GM12878 (cell line): ENCODE measurements around the gene TRIM39. TPM values are rescaled to one million over a fixed set of nuclear protein-coding genes. Genes with fewer than 3 reads are reported as not detected.

Source experiments
- ATAC-seq: fragments of 200-7000 bp; cut with Tn5 transposase; 3 replicates; pipeline ENCODE4 v1.9.1; 2020; ENCODE audit warnings: mild to moderate bottlenecking, moderate library complexity
- BruUV-seq: library from RNA; stranded (reverse); fragments of 400-500 nt; replicated peaks from 2 replicates; lab custom pipeline; 2021; lab: Mats Ljungman, UMichigan
- CTCF ChIA-PET: fragments of 300-600 bp; sonication (Branson Sonifier 250); formaldehyde crosslinking; extraction: SDS; loops from one replicate; lab custom pipeline; 2021; ENCODE audit warnings: inconsistent platforms; lab: Yijun Ruan, JAX
- POLR2A ChIA-PET: fragments of 350-600 bp; formaldehyde crosslinking; extraction: SDS; loops from one replicate; lab custom pipeline; 2021; ENCODE audit warnings: inconsistent platforms; lab: Charles Lee
- RAD21 ChIA-PET: fragments of 300-600 bp; sonication (Branson Sonifier 250); formaldehyde crosslinking; loops from one replicate; lab custom pipeline; 2023; ENCODE audit warnings: antibody characterized with exemption; ENCODE audit not compliant: unreplicated experiment; lab: Charles Lee
- SMC1A ChIA-PET: fragments of 300-600 bp; sonication (Branson Sonifier 250); formaldehyde crosslinking; loops from one replicate; lab custom pipeline; 2023; ENCODE audit not compliant: unreplicated experiment, uncharacterized antibody; lab: Charles Lee
- DNase-seq: peaks from one replicate; pipeline ENCODE4 v3.0.0-alpha.2; 2011; ENCODE audit warnings: low read depth, low spot score
- FAIRE-seq: peaks from 3 replicates; lab custom pipeline; 2011; peaks lifted over from hg19 to GRCh38; lab: Jason Lieb, UNC
- H2AFZ ChIP-seq: 2 replicates; pipeline ENCODE4 v1.6.0; 2011; ENCODE audit warnings: low read depth, low read length, control low read depth; ENCODE audit not compliant: control insufficient read depth
- H3K27ac ChIP-seq: 2 replicates; pipeline ENCODE4 v1.5.1; 2011; ENCODE audit warnings: control low read depth; ENCODE audit not compliant: control insufficient read depth, insufficient read depth
- H3K27me3 ChIP-seq, 2 experiments: replicated peaks in 1 of 2; 2 replicates each; pipeline versions ENCODE4 v1.6.0 to v1.6.1; 2011; ENCODE audit warnings: low read length in 1 of 2; ENCODE audit not compliant: control insufficient read depth in 2 of 2, insufficient read depth in 2 of 2
- H3K36me3 ChIP-seq, 2 experiments: 2 replicates each; pipeline ENCODE4 v1.5.1; 2011; ENCODE audit warnings: low read length in 1 of 2; ENCODE audit not compliant: control insufficient read depth in 2 of 2, insufficient read depth in 2 of 2
- H3K4me1 ChIP-seq: 2 replicates; pipeline ENCODE4 v1.6.1; 2011; ENCODE audit warnings: mild to moderate bottlenecking, low read length, moderate library complexity, mixed read lengths; ENCODE audit not compliant: control insufficient read depth, insufficient read depth
- H3K4me2 ChIP-seq: 2 replicates; pipeline ENCODE4 v1.6.0; 2011; ENCODE audit warnings: control low read depth; ENCODE audit not compliant: control insufficient read depth, insufficient read depth
- H3K4me3 ChIP-seq: fragments of 200-600 bp; sonication (generic); 2 replicates; pipeline ENCODE4 v1.5.1; 2016
- H3K79me2 ChIP-seq: 2 replicates; pipeline ENCODE4 v1.6.0; 2011; ENCODE audit warnings: low read length; ENCODE audit not compliant: control insufficient read depth, insufficient read depth
- H3K9ac ChIP-seq: 2 replicates; pipeline ENCODE4 v1.8.0; 2011; ENCODE audit warnings: low read length, control low read depth, mixed read lengths; ENCODE audit not compliant: control insufficient read depth, insufficient read depth
- H3K9me3 ChIP-seq: replicated peaks from 3 replicates; pipeline ENCODE4 v1.5.1; 2011; ENCODE audit warnings: mild to moderate bottlenecking, low read length; ENCODE audit not compliant: control insufficient read depth, insufficient read depth
- H4K20me1 ChIP-seq: 2 replicates; pipeline ENCODE4 v1.6.0; 2011; ENCODE audit not compliant: control insufficient read depth, insufficient read depth
- BCLAF1 ChIP-seq: fragments of 450-650 bp; IDR thresholded peaks from 2 replicates; pipeline ENCODE4 v1.6.1; 2017; ENCODE audit warnings: antibody characterized with exemption, mild to moderate bottlenecking, moderate library complexity
- GATAD2B ChIP-seq: fragments of 450-650 bp; conservative IDR thresholded peaks from 2 replicates; pipeline ENCODE4 v1.6.1; 2017; ENCODE audit warnings: low read depth, mild to moderate bottlenecking, moderate library complexity
- HDGF ChIP-seq: fragments of 450-650 bp; IDR thresholded peaks from 2 replicates; pipeline ENCODE4 v1.6.1; 2016; ENCODE audit warnings: antibody characterized with exemption
- IRF4 ChIP-seq: IDR thresholded peaks from 2 replicates; pipeline ENCODE4 v1.6.1; 2011; ENCODE audit warnings: low read depth, low read length
- NR2C2 ChIP-seq: IDR thresholded peaks from 2 replicates; pipeline ENCODE4 v1.6.1; 2011; ENCODE audit warnings: borderline replicate concordance, low read depth; ENCODE audit not compliant: control insufficient read depth, insufficient read length
- RCOR1 ChIP-seq: conservative IDR thresholded peaks from 2 replicates; pipeline ENCODE4 v1.6.1; 2012; ENCODE audit warnings: low read depth, low read length, improper control_type of control experiment
- SIX5 ChIP-seq: IDR thresholded peaks from 2 replicates; pipeline ENCODE4 v1.6.1; 2011; ENCODE audit warnings: mild to moderate bottlenecking, low read depth, low read length, moderate library complexity; ENCODE audit not compliant: severe bottlenecking
- SMARCA5 ChIP-seq: fragments of 450-650 bp; IDR thresholded peaks from 2 replicates; pipeline ENCODE4 v1.6.1; 2017; ENCODE audit warnings: mild to moderate bottlenecking
- SMC3 ChIP-seq: IDR thresholded peaks from 2 replicates; pipeline ENCODE4 v1.6.1; 2011; ENCODE audit warnings: low read length, improper control_type of control experiment, borderline replicate concordance
- YY1 ChIP-seq: IDR thresholded peaks from 2 replicates; pipeline ENCODE4 v1.6.1; 2011; ENCODE audit warnings: low read depth, mild to moderate bottlenecking, low read length
- WGBS: methylation state at CpG from one replicate; pipeline ENCODE4 v1.1.6; 2016; ENCODE audit warnings: low lambda C conversion rate; ENCODE audit not compliant: insufficient replicate concordance, insufficient coverage; ENCODE audit errors: missing lambda C conversion rate; 5-methylcytosine and 5-hydroxymethylcytosine counted together
- in situ Hi-C: fragments of 300-500 bp; cut with MboI; formaldehyde crosslinking; loops from 9 replicates; pipeline ENCODE4 v1.14.3; 2018; ENCODE audit warnings: mixed read lengths
- intact Hi-C: fragments of 100-400 bp; cut with micrococcal nuclease; formaldehyde crosslinking; loops from one replicate; pipeline ENCODE4 v1.14.2; 2022; ENCODE audit not compliant: unreplicated experiment
- polyA plus RNA-seq, 11 experiments: library from polyadenylated mRNA; depleted of rRNA in 4 of 11; unstranded in 6 of 11; stranded (reverse) in 5 of 11; fragments of >200 nt; fragmentation: Nextera tagmentation in 4 of 11; fragmentation: Illumina TruSeq in 1 of 11; extraction: Ambion mirVana in 4 of 11; extraction: Trizol in 1 of 11; gene quantifications; 1 replicate in 1 of 11; 2 replicates in 10 of 11; pipeline versions ENCODE4 v1.2.1 to v1.2.3, GENCODE V29; 2011 to 2016; ENCODE audit warnings: inconsistent platforms in 2 of 11, missing spikeins in 2 of 11, low read depth in 1 of 11
- total RNA-seq, 4 experiments: library from RNA; depleted of rRNA in 3 of 4; stranded (reverse); fragments of >200 nt in 3 of 4; fragmentation: Illumina TruSeq in 1 of 4; extraction: Trizol in 1 of 4; gene quantifications; 2 replicates each; pipeline versions ENCODE4 v1.2.1 to v1.2.3, GENCODE V29; 2013 to 2021
- TF ChIP-seq, protein P1 (sequence below): IDR thresholded peaks from 2 replicates; pipeline ENCODE4 v1.6.1; 2012; ENCODE audit warnings: improper control_type of control experiment, low read depth, low read length; ENCODE audit not compliant: insufficient replicate concordance
- TF ChIP-seq, protein P2 (sequence below): fragments of 450-650 bp; conservative IDR thresholded peaks from 2 replicates; pipeline ENCODE4 v1.6.1; 2017; ENCODE audit warnings: mild to moderate bottlenecking, moderate library complexity

TRIM39 gene
- total and polyA plus RNA-seq, 10 of the 15 experiments (the other 5 are each of a cell fraction or from before 2014, with no cell fraction given): 3.0 to 11.9 (median 8.8) TPM

- Histone ChIP-seq H3K4me1 (peaks cover 10% of the 10 kb centered on the region), H3K79me2 (peaks cover 67% of the 10 kb centered on the region), H3K36me3 (peaks cover 1 to 10% of the 10 kb centered on the region in 2 experiments; a peak in 3 of 4 replicates), H2AFZ (no peak overlapping the region), H3K4me3 (peak overlapping the region; percentile 95), H4K20me1 (no peaks in the 10 kb centered on the region; the same call in 1 of the 2 replicates), H3K9me3 (no peaks in the 10 kb centered on the region), H3K27me3 (no peaks in the 10 kb centered on the region), H3K9ac (peak overlapping the region; percentile 92), H3K4me2 (peak overlapping the region; percentile 98), H3K27ac (peak overlapping the region; percentile 88)
- FAIRE-seq: peak; percentile 71
- ChIA-PET RAD21 (interaction anchor here (0.6 to 2.2 kb wide), 6 partner anchors 22 to 203 kb away, joined by 3 to 9 read pairs (median 4); partner anchors contain the start of gene TRIM26), SMC1A (interaction anchor here (0.5 to 1.2 kb wide), 7 partner anchors 10 to 113 kb away, joined by 3 to 5 read pairs (median 3); no protein-coding TSS in a partner anchor), POLR2A (interaction anchor here (0.6 to 4.0 kb wide), 12 partner anchors 8 to 216 kb away, joined by 3 to 18 read pairs (median 4); partner anchors contain the start of gene TRIM26), CTCF (interaction anchor here (0.7 to 1.5 kb wide), 4 partner anchors 56 to 128 kb away, joined by 3 to 5 read pairs (median 3); no protein-coding TSS in a partner anchor)
- in situ Hi-C loops (no loop called here), intact Hi-C loops (loop anchor here (10.0 kb wide), 1 partner anchor 229 kb away; the partner anchor contains the start of genes GNL1 and PRR3)
- DNase-seq: peak; percentile 23
- ATAC-seq: peak; percentile 81
- TSS peak; percentile 72 for BruUV-seq
- WGBS: 4% methylated on average over 10 of the region's 10 CpGs
- TF ChIP-seq SMC3 (no peak), BCLAF1 (no peak), IRF4 (no peak), SIX5 (no peak), RCOR1 (no peak), NR2C2 (no peak), HDGF (no peak; the same call in 1 of the 2 replicates), YY1 (no peak), SMARCA5 (no peak), GATAD2B (no peak)
- TF ChIP-seq, protein P1, sequence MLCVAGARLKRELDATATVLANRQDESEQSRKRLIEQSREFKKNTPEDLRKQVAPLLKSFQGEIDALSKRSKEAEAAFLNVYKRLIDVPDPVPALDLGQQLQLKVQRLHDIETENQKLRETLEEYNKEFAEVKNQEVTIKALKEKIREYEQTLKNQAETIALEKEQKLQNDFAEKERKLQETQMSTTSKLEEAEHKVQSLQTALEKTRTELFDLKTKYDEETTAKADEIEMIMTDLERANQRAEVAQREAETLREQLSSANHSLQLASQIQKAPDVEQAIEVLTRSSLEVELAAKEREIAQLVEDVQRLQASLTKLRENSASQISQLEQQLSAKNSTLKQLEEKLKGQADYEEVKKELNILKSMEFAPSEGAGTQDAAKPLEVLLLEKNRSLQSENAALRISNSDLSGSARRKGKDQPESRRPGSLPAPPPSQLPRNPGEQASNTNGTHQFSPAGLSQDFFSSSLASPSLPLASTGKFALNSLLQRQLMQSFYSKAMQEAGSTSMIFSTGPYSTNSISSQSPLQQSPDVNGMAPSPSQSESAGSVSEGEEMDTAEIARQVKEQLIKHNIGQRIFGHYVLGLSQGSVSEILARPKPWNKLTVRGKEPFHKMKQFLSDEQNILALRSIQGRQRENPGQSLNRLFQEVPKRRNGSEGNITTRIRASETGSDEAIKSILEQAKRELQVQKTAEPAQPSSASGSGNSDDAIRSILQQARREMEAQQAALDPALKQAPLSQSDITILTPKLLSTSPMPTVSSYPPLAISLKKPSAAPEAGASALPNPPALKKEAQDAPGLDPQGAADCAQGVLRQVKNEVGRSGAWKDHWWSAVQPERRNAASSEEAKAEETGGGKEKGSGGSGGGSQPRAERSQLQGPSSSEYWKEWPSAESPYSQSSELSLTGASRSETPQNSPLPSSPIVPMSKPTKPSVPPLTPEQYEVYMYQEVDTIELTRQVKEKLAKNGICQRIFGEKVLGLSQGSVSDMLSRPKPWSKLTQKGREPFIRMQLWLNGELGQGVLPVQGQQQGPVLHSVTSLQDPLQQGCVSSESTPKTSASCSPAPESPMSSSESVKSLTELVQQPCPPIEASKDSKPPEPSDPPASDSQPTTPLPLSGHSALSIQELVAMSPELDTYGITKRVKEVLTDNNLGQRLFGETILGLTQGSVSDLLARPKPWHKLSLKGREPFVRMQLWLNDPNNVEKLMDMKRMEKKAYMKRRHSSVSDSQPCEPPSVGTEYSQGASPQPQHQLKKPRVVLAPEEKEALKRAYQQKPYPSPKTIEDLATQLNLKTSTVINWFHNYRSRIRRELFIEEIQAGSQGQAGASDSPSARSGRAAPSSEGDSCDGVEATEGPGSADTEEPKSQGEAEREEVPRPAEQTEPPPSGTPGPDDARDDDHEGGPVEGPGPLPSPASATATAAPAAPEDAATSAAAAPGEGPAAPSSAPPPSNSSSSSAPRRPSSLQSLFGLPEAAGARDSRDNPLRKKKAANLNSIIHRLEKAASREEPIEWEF: no peak
- TF ChIP-seq, protein P2, sequence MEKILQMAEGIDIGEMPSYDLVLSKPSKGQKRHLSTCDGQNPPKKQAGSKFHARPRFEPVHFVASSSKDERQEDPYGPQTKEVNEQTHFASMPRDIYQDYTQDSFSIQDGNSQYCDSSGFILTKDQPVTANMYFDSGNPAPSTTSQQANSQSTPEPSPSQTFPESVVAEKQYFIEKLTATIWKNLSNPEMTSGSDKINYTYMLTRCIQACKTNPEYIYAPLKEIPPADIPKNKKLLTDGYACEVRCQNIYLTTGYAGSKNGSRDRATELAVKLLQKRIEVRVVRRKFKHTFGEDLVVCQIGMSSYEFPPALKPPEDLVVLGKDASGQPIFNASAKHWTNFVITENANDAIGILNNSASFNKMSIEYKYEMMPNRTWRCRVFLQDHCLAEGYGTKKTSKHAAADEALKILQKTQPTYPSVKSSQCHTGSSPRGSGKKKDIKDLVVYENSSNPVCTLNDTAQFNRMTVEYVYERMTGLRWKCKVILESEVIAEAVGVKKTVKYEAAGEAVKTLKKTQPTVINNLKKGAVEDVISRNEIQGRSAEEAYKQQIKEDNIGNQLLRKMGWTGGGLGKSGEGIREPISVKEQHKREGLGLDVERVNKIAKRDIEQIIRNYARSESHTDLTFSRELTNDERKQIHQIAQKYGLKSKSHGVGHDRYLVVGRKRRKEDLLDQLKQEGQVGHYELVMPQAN: no peak
Observed at GRCh38 chr6:30325150-30325872, 1.4 kb upstream of the TRIM39 start.
